ENCODE data around the gene PHGDH. TPM values are rescaled to one million over a fixed set of nuclear protein-coding genes. Genes with fewer than 3 reads are reported as not detected.

PHGDH gene
- total and polyA plus RNA-seq, 9 of the 15 experiments (the other 6 are each of a cell fraction or from before 2014, with no cell fraction given) = 6.7 to 84.2 (median 36.2) TPM

GRCh38 chr1:119781434-119782210 lies 69.9 kb downstream of the PHGDH start:
- Histone ChIP-seq H3K4me3 (no peak overlapping the region), H3K27me3 (ENCODE audit: control insufficient read depth in 2 of 2, insufficient read depth in 2 of 2, low read length in 2 of 2) (peaks cover 11 to 32% of the 10 kb centered on the region in 2 experiments; a peak in 4 of 5 replicates), H3K27ac (ENCODE audit: extremely low read depth, low read depth, low read length) (no peak overlapping the region), H2AFZ (ENCODE audit: low read depth, low read length) (no peak overlapping the region), H3K9me1 (ENCODE audit: control insufficient read depth, insufficient read depth, low read length) (no peaks in the 10 kb centered on the region), H3K4me2 (ENCODE audit: insufficient read depth, low read length) (no peak overlapping the region), H3K36me3 (ENCODE audit: control insufficient read depth, insufficient read depth, low read length) (no peaks in the 10 kb centered on the region), H4K20me1 (replicated peaks; ENCODE audit: control insufficient read depth, insufficient read depth, low read length) (no peaks in the 10 kb centered on the region), H3K9me3 (replicated peaks; ENCODE audit: control insufficient read depth, insufficient read depth, low read depth, low read length) (no peaks in the 10 kb centered on the region), H3K79me2 (ENCODE audit: control insufficient read depth, insufficient read depth, low read length) (no peaks in the 10 kb centered on the region), H3K4me1 (replicated peaks in 1 of 2; ENCODE audit: control insufficient read depth in 2 of 2, insufficient read depth in 2 of 2, low read length in 2 of 2) (0 out of 5 replicates have a peak, but pooled peaks cover 0 to 3% of the 10 kb centered on the region in 2 experiments), H3K9ac (ENCODE audit: insufficient read depth in 1 of 2, low read depth in 2 of 2, low read length in 2 of 2) (no peak overlapping the region)
- in situ Hi-C loops (cut with MboI) = no loop called here
- FAIRE-seq (no peak), DNase-seq (ENCODE audit: extremely low read depth in 1 of 4, low spot score in 3 of 4) (no peak), ATAC-seq (no peak)
- WGBS (ENCODE audit: insufficient coverage, low coverage, missing lambda C conversion rate) = under 1% methylated on average over 11 of the region's 11 CpGs
- BruUV-seq (replicated peaks) = no TSS peak
- ChIA-PET POLR2A (no interaction called here), CTCF (ENCODE audit: low intra/inter-chr PET ratio) (no interaction called here)
- intact Hi-C loops (cut with micrococcal nuclease) = no loop called here
- TF ChIP-seq CEBPG (CRISPR knock-in tag; IDR thresholded peaks at IDR 0.05) (no peak), CEBPG (tag; conservative IDR thresholded peaks at IDR 0.05 in 1 of 2, IDR thresholded peaks at IDR 0.05 in 1 of 2) (peak; percentile 68 to 70), FOXK1 (CRISPR knock-in tag; IDR thresholded peaks at IDR 0.05; ENCODE audit: borderline replicate concordance) (no peak), ZBTB8A (IDR thresholded peaks at IDR 0.05; ENCODE audit: partially characterized antibody) (no peak), C11orf30 (IDR thresholded peaks at IDR 0.05; ENCODE audit: low read depth) (peak; percentile 77), U2AF1 (optimal IDR thresholded peaks at IDR 0.05; ENCODE audit: low read depth, low read length) (no peak), ZNF717 (CRISPR knock-in tag; IDR thresholded peaks at IDR 0.05) (no peak), ZNF316 (IDR thresholded peaks at IDR 0.05) (peak; percentile 73), ZNF12 (CRISPR knock-in tag; IDR thresholded peaks at IDR 0.05) (no peak), CREB3L1 (IDR thresholded peaks at IDR 0.05; ENCODE audit: borderline replicate concordance, low read depth) (no peak), CEBPB (tag; IDR thresholded peaks at IDR 0.05) (peak; percentile 48; the same call in 1 of the 2 replicates), NFE2 (IDR thresholded peaks at IDR 0.05; ENCODE audit: low read depth) (0 out of 2 replicates have a peak, but pooled peaks have one; percentile 14), NR3C1 (CRISPR knock-in tag; IDR thresholded peaks at IDR 0.05) (no peak), MAFG (tag; conservative IDR thresholded peaks at IDR 0.05) (peak; percentile 72), ATF3 (IDR thresholded peaks at IDR 0.05) (peak; percentile 58), ATF3 (CRISPR knock-in tag; conservative IDR thresholded peaks at IDR 0.05) (no peak), KLF10 (CRISPR knock-in tag; IDR thresholded peaks at IDR 0.05) (no peak), TSC22D4 (tag; IDR thresholded peaks at IDR 0.05) (no peak), GTF2E2 (tag; IDR thresholded peaks at IDR 0.05) (no peak), VEZF1 (CRISPR knock-in tag; IDR thresholded peaks at IDR 0.05) (no peak)

Measured in K562 (cell line).